Measurements from ENCODE around the gene IGFBPL1.

The IGFBPL1 gene

GRCh38 chr9:38359689-38360385 is 64.4 kb downstream of the IGFBPL1 start:
- Histone ChIP-seq H3K79me2 (ENCODE audit: insufficient read depth, low read length) (no peaks in the 10 kb centered on the region), H3K36me3 (ENCODE audit: insufficient read depth, low read length) (no peaks in the 10 kb centered on the region), H3K9me3 (ENCODE audit: insufficient read depth, low read length, severe bottlenecking) (no peaks in the 10 kb centered on the region), H3K9ac (ENCODE audit: low read depth, low read length) (no peak overlapping the region), H3K4me1 (ENCODE audit: insufficient read depth, low read length) (no peaks in the 10 kb centered on the region), H3K4me2 (ENCODE audit: insufficient read depth, low read length) (no peak overlapping the region), H4K20me1 (ENCODE audit: insufficient read depth, low read length) (no peaks in the 10 kb centered on the region), H3K27ac (ENCODE audit: low read length) (no peak overlapping the region), H3K4me3 (ENCODE audit: low read depth in 1 of 2, low read length in 2 of 2) (no peak overlapping the region), H3K27me3 (ENCODE audit: insufficient read depth, low read length, poor library complexity) (no peaks in the 10 kb centered on the region), H2AFZ (ENCODE audit: low read depth, low read length) (no peak overlapping the region)
- ATAC-seq (ENCODE audit: insufficient read depth, low read depth) = no peak
- no peak for DNase-seq
- TF ChIP-seq CTCF (IDR thresholded peaks at IDR 0.05; ENCODE audit: borderline replicate concordance, extremely low read depth, low read length, poor library complexity, severe bottlenecking) (no peak), EZH2 (IDR thresholded peaks at IDR 0.05; ENCODE audit: borderline replicate concordance, low read depth, low read length, severe bottlenecking) (no peak)

- H3K79me2 ChIP-seq (ENCODE audit: insufficient read depth, low read length) = no peaks in the 10 kb centered on the region
- no peaks in the 10 kb centered on the region for H3K27me3 ChIP-seq (ENCODE audit: insufficient read depth, low read length, poor library complexity)
- no peak overlapping the region for H3K27ac ChIP-seq (ENCODE audit: low read length)
- H2AFZ ChIP-seq (ENCODE audit: low read depth, low read length) = no peak overlapping the region; the same call in 1 of the 2 replicates
- no peaks in the 10 kb centered on the region for H3K36me3 ChIP-seq (ENCODE audit: insufficient read depth, low read length)
- no peak overlapping the region for H3K9ac ChIP-seq (ENCODE audit: low read depth, low read length)
- H3K4me2 ChIP-seq (ENCODE audit: insufficient read depth, low read length) = no peak overlapping the region
- ATAC-seq (ENCODE audit: insufficient read depth, low read depth) (no peak), DNase-seq (no peak)
- H3K4me3 ChIP-seq (ENCODE audit: low read depth in 1 of 2, low read length in 2 of 2) = no peak overlapping the region
- TF ChIP-seq CTCF (IDR thresholded peaks at IDR 0.05; ENCODE audit: borderline replicate concordance, extremely low read depth, low read length, poor library complexity, severe bottlenecking) (no peak), EZH2 (IDR thresholded peaks at IDR 0.05; ENCODE audit: borderline replicate concordance, low read depth, low read length, severe bottlenecking) (no peak)
- no peaks in the 10 kb centered on the region for H3K9me3 ChIP-seq (ENCODE audit: insufficient read depth, low read length, severe bottlenecking)
- H4K20me1 ChIP-seq (ENCODE audit: insufficient read depth, low read length) = no peaks in the 10 kb centered on the region
- no peaks in the 10 kb centered on the region for H3K4me1 ChIP-seq (ENCODE audit: insufficient read depth, low read length)
Observed at GRCh38 chr9:38359297-38359653, 65.0 kb downstream of the IGFBPL1 start.

GRCh38 chr9:38358390-38359296 is 65.6 kb downstream of the IGFBPL1 start:
- Histone ChIP-seq H3K36me3 (ENCODE audit: insufficient read depth, low read length) (no peaks in the 10 kb centered on the region), H3K4me2 (ENCODE audit: insufficient read depth, low read length) (no peak overlapping the region), H3K27ac (ENCODE audit: low read length) (no peak overlapping the region), H3K27me3 (ENCODE audit: insufficient read depth, low read length, poor library complexity) (no peaks in the 10 kb centered on the region), H3K9me3 (ENCODE audit: insufficient read depth, low read length, severe bottlenecking) (no peaks in the 10 kb centered on the region), H4K20me1 (ENCODE audit: insufficient read depth, low read length) (no peaks in the 10 kb centered on the region), H2AFZ (ENCODE audit: low read depth, low read length) (no peak overlapping the region; the same call in 1 of the 2 replicates), H3K4me3 (ENCODE audit: low read depth in 1 of 2, low read length in 2 of 2) (no peak overlapping the region), H3K9ac (ENCODE audit: low read depth, low read length) (no peak overlapping the region), H3K4me1 (ENCODE audit: insufficient read depth, low read length) (no peaks in the 10 kb centered on the region), H3K79me2 (ENCODE audit: insufficient read depth, low read length) (no peaks in the 10 kb centered on the region)
- ATAC-seq (ENCODE audit: insufficient read depth, low read depth) (no peak), DNase-seq (no peak)
- no peak for TF ChIP-seq EZH2 (IDR thresholded peaks at IDR 0.05; ENCODE audit: borderline replicate concordance, low read depth, low read length, severe bottlenecking)
- TF ChIP-seq CTCF (IDR thresholded peaks at IDR 0.05; ENCODE audit: borderline replicate concordance, extremely low read depth, low read length, poor library complexity, severe bottlenecking) = no peak
